Activated naive CD8-positive, alpha-beta T cell treated with anti-CD3 and anti-CD28 coated beads, Interleukin-2, amount 50 U/mL, for 16 hours (primary cell): Measurements from ENCODE around the gene ZNRF1.

Experiments
- DNase-seq: peaks from one replicate; pipeline ENCODE4 v3.0.0-alpha.2; 2020; ENCODE audit warnings: low read depth, low spot score

ZNRF1 gene

GRCh38 chr16:75058806-75059205, 60.0 kb downstream of the ZNRF1 start:
- no peak for DNase-seq

- DNase-seq, result no peak
These were observed 60.6 kb downstream of the ZNRF1 start for GRCh38 chr16:75059411-75059810.

- no peak for DNase-seq
These were observed 61.9 kb downstream of the ZNRF1 start for GRCh38 chr16:75060723-75061122.

- no peak for DNase-seq
These were observed 62.8 kb downstream of the ZNRF1 start for GRCh38 chr16:75061669-75062068.

GRCh38 chr16:75062135-75062975, 63.5 kb downstream of the ZNRF1 start:
- DNase-seq, result no peak

- DNase-seq, result no peak
These were observed 64.1 kb downstream of the ZNRF1 start for GRCh38 chr16:75062976-75063346.

GRCh38 chr16:75063549-75064088, 64.8 kb downstream of the ZNRF1 start:
- DNase-seq, result no peak

- DNase-seq, result no peak
These were observed 65.8 kb downstream of the ZNRF1 start for GRCh38 chr16:75064403-75065148.

- no peak for DNase-seq
These were observed 66.3 kb downstream of the ZNRF1 start for GRCh38 chr16:75065149-75065505.

GRCh38 chr16:75065521-75066149, 66.8 kb downstream of the ZNRF1 start:
- DNase-seq, result no peak

- no peak for DNase-seq
These were observed 68.1 kb downstream of the ZNRF1 start for GRCh38 chr16:75066861-75067447.

GRCh38 chr16:75068085-75069031, 69.5 kb downstream of the ZNRF1 start:
- DNase-seq, result no peak

- DNase-seq, result no peak
These were observed 71.4 kb downstream of the ZNRF1 start for GRCh38 chr16:75070012-75070841.

- no peak for DNase-seq
These were observed 72.8 kb downstream of the ZNRF1 start for GRCh38 chr16:75071621-75072020.

GRCh38 chr16:75072239-75072947, 73.6 kb downstream of the ZNRF1 start:
- no peak for DNase-seq

- no peak for DNase-seq
These were observed 74.9 kb downstream of the ZNRF1 start for GRCh38 chr16:75073545-75074303.

- DNase-seq, result no peak
These were observed 75.5 kb downstream of the ZNRF1 start for GRCh38 chr16:75074304-75074793.
